NCI-H1694 treated with DMSO at 0.1 percent for 48 hours (cell line): ENCODE results near the gene PRKN.
"Not testable (repeated sequence)": the region's sequence is repeated elsewhere in the genome, so short reads cannot be mapped to it uniquely, and the experiment has no call there.

Experiments used
- DNase-seq: peaks from one replicate; lab custom pipeline; 2025; lab: John Stamatoyannopoulos, UW

The PRKN gene

DNA sequence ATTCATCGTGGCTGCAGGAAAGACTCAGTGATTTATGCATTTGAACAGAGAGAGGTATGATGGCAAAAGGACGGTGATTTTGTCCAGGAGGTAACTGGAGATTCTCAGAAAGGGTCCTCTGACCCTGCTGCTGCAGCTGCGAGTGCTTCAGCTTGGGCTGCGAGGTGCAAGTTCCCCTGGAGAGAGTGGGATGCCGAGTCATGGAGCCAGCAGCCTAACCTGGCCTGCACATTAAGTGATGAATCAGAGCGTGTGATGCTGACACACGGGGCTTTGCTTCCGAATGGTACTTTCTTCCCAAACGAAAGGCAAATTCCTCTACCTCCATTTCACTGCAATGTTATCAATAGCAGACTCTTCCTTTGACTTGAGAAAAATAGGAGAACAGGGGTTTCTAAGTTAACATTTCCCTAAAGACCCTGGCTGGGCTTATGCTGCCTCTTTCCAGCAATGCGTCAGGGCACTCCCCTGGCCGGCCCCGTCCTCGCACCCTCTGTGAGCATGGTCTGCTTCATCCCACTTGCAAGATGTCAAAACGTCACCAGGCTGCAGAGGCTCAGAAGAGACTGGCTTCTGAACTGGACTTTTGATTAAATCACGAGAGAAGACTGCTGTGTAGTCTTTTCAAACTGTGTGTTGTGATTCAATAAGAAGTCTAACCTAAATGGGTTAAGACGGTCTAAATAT lies 825.7 kb downstream of the PRKN start:
- no peak for DNase-seq

GRCh38 chr6:161894436-161894835 lies 833.1 kb downstream of the PRKN start:
- no peak for DNase-seq

DNA sequence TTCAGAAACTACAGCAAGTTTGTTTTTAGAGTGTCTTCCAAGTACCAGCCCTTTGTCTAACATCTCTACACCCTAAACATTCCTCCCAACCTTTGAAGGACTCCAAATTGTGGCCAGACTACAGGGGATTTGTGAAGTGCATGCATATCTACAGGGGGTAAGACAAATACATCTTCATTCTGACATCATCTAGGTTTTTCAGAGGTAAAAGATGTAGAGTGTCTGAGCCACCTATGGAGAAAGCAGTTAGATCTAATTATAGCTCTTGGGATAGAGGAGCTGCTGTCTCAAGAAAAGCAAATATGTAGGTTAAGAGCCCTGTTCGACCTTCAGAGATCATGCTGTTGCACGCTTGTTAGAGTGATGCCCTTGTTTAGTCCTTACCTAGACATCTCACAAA lies 836.0 kb downstream of the PRKN start:
- no peak for DNase-seq

- no peak for DNase-seq
Observed at GRCh38 chr6:161890832-161891297, 836.7 kb downstream of the PRKN start.

DNA sequence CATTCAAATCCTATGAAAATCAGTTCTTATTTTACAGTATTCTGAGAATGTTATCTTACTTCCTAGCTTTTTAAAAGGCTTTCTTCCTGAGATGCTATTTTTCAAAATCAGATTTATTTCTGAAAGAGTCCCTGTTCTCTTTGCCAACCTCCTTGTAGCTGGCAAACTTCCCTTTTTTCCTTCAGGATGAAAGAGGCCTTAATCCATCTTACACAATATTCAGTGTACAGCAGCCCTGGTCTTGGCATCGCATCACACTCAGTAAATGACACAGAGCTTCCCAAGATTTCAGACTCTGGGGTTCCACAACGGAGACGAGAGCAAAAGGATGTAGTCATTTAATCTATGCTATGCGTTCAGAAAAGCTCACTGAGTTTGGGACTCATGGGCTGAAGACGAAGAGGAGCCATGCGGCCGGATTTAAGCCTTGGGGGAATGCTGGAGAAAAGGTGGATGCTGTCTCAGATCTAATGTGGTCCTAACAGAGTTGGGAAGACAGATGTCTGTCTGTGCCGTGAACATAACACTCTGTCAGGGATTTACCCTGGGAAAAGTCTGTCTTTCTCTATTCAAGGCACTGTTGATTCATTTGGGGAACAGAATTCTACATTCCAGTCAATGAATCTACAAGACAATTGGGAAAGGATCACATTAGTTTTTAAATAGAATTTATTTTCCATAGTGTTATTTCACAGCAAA lies 837.3 kb downstream of the PRKN start:
- no peak for DNase-seq

GRCh38 chr6:161889324-161889723 lies 838.2 kb downstream of the PRKN start:
- DNase-seq, result no peak

GRCh38 chr6:161886545-161886944 lies 841.0 kb downstream of the PRKN start:
- DNase-seq, result not testable (repeated sequence)

DNA sequence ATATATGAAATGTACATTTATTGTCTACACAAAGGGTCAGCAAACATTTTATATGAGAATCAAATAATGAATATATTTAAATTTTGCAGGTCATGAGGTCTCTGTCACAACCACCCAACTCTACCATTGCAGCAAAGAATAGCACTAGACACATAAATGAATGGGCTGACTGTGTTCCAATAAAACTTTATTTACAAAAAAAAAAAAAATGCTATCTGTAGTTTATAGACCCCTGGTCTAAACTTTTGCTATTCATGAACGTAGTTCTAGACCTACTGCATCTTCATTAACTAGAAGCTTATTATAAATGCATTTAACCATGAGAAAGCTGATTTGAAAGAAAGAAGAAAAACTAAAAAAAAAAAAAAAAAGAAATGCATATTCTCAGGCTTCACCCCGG lies 842.8 kb downstream of the PRKN start:
- DNase-seq, result no peak

DNA sequence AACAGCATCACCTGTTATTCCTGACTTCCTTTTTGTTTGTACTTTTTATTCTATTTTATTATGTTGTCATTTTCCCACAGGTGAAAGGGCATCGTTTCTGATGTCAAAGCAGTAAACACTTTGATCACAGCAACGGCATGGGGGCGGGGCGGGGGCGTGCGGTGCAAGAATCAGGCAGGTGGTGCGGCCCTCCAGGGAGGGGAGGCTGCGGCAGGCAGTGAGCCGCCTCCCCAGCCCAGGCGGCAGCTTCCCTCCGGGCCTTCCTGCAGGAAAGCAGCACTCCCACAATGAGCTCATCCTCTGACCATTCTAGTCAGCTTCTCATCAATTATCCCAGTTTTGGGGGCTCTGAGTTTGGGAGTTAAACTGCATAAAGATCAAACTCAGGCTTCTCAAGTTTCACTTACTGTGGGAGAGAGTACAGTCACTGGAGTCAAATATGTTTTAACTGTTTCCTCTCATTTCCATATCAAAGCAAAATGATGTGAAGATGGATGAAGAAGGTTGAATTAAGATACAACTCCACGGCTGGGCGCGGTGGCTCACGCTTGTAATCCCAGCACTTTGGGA lies 845.3 kb downstream of the PRKN start:
- DNase-seq, result no peak

DNA sequence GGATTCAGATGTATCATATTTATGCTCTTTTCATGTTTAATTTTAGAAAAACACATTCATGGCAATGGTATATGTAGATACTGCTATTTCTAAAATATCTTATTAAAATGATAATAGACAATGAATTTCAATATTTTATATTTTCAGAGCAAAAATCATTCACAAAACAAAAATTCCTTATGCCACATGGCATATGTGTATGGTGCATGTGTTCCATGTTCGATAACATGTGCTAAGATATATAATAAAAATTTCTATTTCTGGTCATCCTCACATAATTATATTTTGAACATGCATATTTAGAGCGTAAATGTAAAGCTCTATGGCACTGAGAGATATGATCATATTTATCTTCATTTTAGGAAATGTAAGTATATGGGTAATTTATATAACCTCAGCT lies 847.5 kb downstream of the PRKN start:
- no peak for DNase-seq

DNA sequence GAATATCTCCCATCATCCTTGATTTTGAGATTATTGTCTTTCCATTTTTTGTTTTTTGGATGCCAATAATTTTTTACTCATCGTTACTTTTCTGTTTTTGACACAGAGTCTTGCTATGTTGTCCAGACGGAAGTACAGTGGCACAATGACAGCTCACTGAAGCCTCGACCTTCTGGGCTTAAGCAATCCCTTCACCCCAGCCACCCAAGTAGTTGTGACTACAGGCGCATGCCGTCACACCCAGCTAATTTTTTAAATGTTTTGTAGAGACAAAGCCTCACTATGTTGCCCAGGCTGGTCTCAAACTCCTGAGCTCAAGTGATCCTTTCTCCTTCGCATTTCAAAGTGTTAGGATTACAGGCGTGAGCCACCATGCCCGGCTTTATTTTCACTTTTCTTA lies 851.3 kb downstream of the PRKN start:
- DNase-seq, result no peak

- DNase-seq, result no peak
Observed at GRCh38 chr6:161870236-161870901, 857.2 kb downstream of the PRKN start.

GRCh38 chr6:161869491-161869890 lies 858.1 kb downstream of the PRKN start:
- no peak for DNase-seq

GRCh38 chr6:161866570-161866969 lies 861.0 kb downstream of the PRKN start:
- no peak for DNase-seq

- not testable (repeated sequence) for DNase-seq
Observed at GRCh38 chr6:161861061-161861460, 866.5 kb downstream of the PRKN start.

- DNase-seq, result no peak
Observed at GRCh38 chr6:161853657-161854056, 873.9 kb downstream of the PRKN start.

DNA sequence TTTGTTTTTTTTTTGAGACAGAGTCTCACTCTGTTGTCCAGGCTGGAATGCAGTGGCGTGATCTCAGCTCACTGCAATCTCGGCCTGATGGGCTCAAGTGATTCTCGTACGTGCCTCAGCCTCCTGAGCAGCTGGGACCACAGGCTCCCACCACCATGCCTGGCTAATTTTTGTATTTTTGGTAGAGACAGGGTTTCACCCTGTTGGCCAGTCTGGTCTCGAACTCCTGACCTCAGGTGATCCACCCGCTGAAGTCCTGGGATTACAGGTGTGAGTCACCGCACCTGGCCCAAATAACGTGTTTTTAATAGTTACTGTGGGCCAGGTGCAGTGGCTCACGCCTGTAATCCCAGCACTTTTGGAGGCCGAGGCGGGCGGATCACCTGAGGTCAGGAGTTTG lies 876.1 kb downstream of the PRKN start:
- DNase-seq, result not testable (repeated sequence)

- no peak for DNase-seq
Observed at GRCh38 chr6:161850562-161850961, 877.0 kb downstream of the PRKN start.

GRCh38 chr6:161847628-161848027 lies 879.9 kb downstream of the PRKN start:
- DNase-seq, result no peak

- DNase-seq, result no peak
Observed at GRCh38 chr6:161844804-161845203, 882.8 kb downstream of the PRKN start.

- DNase-seq, result no peak
Observed at GRCh38 chr6:161843066-161843465, 884.5 kb downstream of the PRKN start.

- DNase-seq, result no peak
Observed at GRCh38 chr6:161840380-161840779, 887.2 kb downstream of the PRKN start.
